WTC11 (cell line): ENCODE results near the gene IFNGR2. TPM values are rescaled to one million over a fixed set of nuclear protein-coding genes. Genes with fewer than 3 reads are reported as not detected.

Experiments used
- ATAC-seq: fragments of 200-7000 bp; cut with Tn5 transposase; 2 replicates; pipeline ENCODE4 v1.10.0; 2021; ENCODE audit warnings: mild to moderate bottlenecking, moderate library complexity
- CTCF ChIA-PET: fragments of 300-600 bp; sonication (Branson Sonifier 250); formaldehyde crosslinking; loops from one replicate; lab custom pipeline; 2021; ENCODE audit warnings: antibody characterized with exemption; lab: Charles Lee
- POLR2A ChIA-PET: fragments of 350-600 bp; sonication (Branson Sonifier 250); formaldehyde crosslinking; loops from one replicate; lab custom pipeline; 2021; ENCODE audit warnings: antibody characterized with exemption; lab: Charles Lee
- DNase-seq: peaks from one replicate; pipeline ENCODE4 v3.0.0; 2021; ENCODE audit warnings: low spot score
- H3K27ac Mint-ChIP-seq: 2 replicates; pipeline ENCODE4 v1.8.0; 2021; ENCODE audit warnings: mixed read lengths
- H3K27me3 Mint-ChIP-seq: 2 replicates; pipeline ENCODE4 v1.8.0; 2021; ENCODE audit warnings: low read depth, mild to moderate bottlenecking, moderate library complexity, mixed read lengths
- H3K36me3 Mint-ChIP-seq: 2 replicates; pipeline ENCODE4 v1.8.0; 2021; ENCODE audit warnings: mixed read lengths
- H3K4me1 Mint-ChIP-seq: 2 replicates; pipeline ENCODE4 v1.8.0; 2022; ENCODE audit warnings: mixed read lengths
- H3K4me3 Mint-ChIP-seq: 2 replicates; pipeline ENCODE4 v1.8.0; 2021; ENCODE audit warnings: mild to moderate bottlenecking, moderate library complexity, mixed read lengths
- H3K9me3 Mint-ChIP-seq: 2 replicates; pipeline ENCODE4 v1.8.0; 2021; ENCODE audit warnings: mixed read lengths
- FOXJ3 ChIP-seq: sonication (generic); formaldehyde crosslinking; IDR thresholded peaks from 2 replicates; pipeline ENCODE4 v1.9.0; 2021; ENCODE audit warnings: missing genetic modification reagents, mild to moderate bottlenecking, borderline replicate concordance
- FOXP4 ChIP-seq: sonication (generic); formaldehyde crosslinking; IDR thresholded peaks from 2 replicates; pipeline ENCODE4 v1.8.0; 2022; ENCODE audit warnings: mild to moderate bottlenecking, missing genetic modification reagents
- GABPB1 ChIP-seq: sonication (generic); formaldehyde crosslinking; IDR thresholded peaks from 2 replicates; pipeline ENCODE4 v1.8.1; 2023; ENCODE audit warnings: mild to moderate bottlenecking, missing genetic modification reagents
- GTF2I ChIP-seq: fragments of 250-450 bp; sonication (Bioruptor Pico); conservative IDR thresholded peaks from 2 replicates; pipeline ENCODE4 v1.4.0; 2021; ENCODE audit warnings: mild to moderate bottlenecking
- NFE2L1 ChIP-seq: sonication (generic); formaldehyde crosslinking; IDR thresholded peaks from 2 replicates; pipeline ENCODE4 v1.8.1; 2023; ENCODE audit warnings: missing genetic modification reagents
- PRRX2 ChIP-seq: fragments of 250-450 bp; sonication (Bioruptor Pico); IDR thresholded peaks from 2 replicates; pipeline ENCODE4 v1.8.0; 2021; ENCODE audit warnings: mild to moderate bottlenecking
- SMAD4 ChIP-seq: sonication (generic); formaldehyde crosslinking; IDR thresholded peaks from 2 replicates; pipeline ENCODE4 v1.8.0; 2022; ENCODE audit warnings: mild to moderate bottlenecking, missing genetic modification reagents
- ZNF121 ChIP-seq: sonication (generic); formaldehyde crosslinking; IDR thresholded peaks from 2 replicates; pipeline ENCODE4 v1.8.0; 2023; ENCODE audit warnings: missing genetic modification reagents
- ZNF219 ChIP-seq: sonication (generic); formaldehyde crosslinking; IDR thresholded peaks from 2 replicates; pipeline ENCODE4 v1.8.0; 2023; ENCODE audit warnings: missing genetic modification reagents, mild to moderate bottlenecking, borderline replicate concordance
- total RNA-seq: library from RNA; stranded (reverse); gene quantifications from 3 replicates; pipeline ENCODE4 v1.2.3, GENCODE V29; 2021
- TF ChIP-seq, protein P1 (sequence below): sonication (generic); formaldehyde crosslinking; IDR thresholded peaks from 2 replicates; pipeline ENCODE4 v1.8.1; 2023; ENCODE audit warnings: mild to moderate bottlenecking, missing genetic modification reagents, moderate library complexity
- TF ChIP-seq, protein P2 (sequence below): sonication (generic); formaldehyde crosslinking; conservative IDR thresholded peaks from 2 replicates; pipeline ENCODE4 v1.8.1; 2022; ENCODE audit warnings: mild to moderate bottlenecking, missing genetic modification reagents

IFNGR2 gene
- total RNA-seq, 1 experiment from 2014 or later, result 34.1 TPM

DNA sequence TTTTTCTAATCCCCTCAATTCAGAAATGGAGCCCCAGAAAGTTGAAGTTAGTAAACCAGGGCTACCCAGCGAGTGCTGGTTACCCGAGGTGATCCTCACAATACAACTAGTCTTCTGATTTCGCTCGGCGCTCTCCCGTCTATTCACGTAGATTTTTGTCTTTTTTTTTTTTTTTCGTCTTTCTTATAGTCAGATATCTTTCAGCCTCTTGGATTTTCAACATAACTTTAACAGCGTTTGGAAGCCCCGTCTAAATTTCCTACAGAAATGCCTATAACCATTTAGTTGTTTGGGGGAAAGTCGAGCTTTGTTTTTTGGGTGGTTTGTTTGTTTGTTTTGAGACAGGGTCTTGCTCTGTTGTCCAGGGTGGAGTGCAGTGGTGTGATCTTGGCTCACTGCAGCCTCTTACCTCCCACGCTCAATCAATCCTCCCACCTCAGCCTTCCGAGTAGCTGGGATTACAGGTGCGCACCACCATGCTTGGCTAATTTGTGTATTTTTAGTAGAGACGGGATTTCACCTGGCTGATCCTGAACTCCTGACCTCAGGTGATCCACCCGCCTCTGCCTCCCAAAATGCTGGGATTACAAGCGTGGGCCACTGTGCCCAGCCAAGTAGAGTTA lies 77.4 kb downstream of the IFNGR2 start:
- Mint-ChIP-seq H3K27me3 (peaks cover 8% of the 10 kb centered on the region), H3K27ac (peak overlapping the region; percentile 97), H3K4me1 (peaks cover 6% of the 10 kb centered on the region), H3K9me3 (no peaks in the 10 kb centered on the region), H3K36me3 (no peaks in the 10 kb centered on the region), H3K4me3 (peak overlapping the region; percentile 82)
- POLR2A ChIA-PET, result interaction anchor here (0.9 to 3.0 kb wide), 5 partner anchors 11 to 307 kb away, joined by 3 to 15 read pairs (median 4); partner anchors contain the start of gene DNAJC28
- no peak for TF ChIP-seq GABPB1 (CRISPR knock-in tag)
- TF ChIP-seq, protein P1, sequence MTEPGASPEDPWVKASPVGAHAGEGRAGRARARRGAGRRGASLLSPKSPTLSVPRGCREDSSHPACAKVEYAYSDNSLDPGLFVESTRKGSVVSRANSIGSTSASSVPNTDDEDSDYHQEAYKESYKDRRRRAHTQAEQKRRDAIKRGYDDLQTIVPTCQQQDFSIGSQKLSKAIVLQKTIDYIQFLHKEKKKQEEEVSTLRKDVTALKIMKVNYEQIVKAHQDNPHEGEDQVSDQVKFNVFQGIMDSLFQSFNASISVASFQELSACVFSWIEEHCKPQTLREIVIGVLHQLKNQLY (CRISPR knock-in tag), result no peak
- 0 out of 2 replicates have a peak, but pooled peaks have one; percentile 44 for TF ChIP-seq GTF2I (CRISPR knock-in tag)
- TF ChIP-seq ZNF121, result peak; percentile 96
- DNase-seq (no peak), ATAC-seq (no peak)
- CTCF ChIA-PET, result interaction anchor here (0.6 to 2.5 kb wide), 19 partner anchors 10 to 742 kb away, joined by 3 to 14 read pairs (median 3); partner anchors contain the start of genes DNAJC28 and GART

DNA sequence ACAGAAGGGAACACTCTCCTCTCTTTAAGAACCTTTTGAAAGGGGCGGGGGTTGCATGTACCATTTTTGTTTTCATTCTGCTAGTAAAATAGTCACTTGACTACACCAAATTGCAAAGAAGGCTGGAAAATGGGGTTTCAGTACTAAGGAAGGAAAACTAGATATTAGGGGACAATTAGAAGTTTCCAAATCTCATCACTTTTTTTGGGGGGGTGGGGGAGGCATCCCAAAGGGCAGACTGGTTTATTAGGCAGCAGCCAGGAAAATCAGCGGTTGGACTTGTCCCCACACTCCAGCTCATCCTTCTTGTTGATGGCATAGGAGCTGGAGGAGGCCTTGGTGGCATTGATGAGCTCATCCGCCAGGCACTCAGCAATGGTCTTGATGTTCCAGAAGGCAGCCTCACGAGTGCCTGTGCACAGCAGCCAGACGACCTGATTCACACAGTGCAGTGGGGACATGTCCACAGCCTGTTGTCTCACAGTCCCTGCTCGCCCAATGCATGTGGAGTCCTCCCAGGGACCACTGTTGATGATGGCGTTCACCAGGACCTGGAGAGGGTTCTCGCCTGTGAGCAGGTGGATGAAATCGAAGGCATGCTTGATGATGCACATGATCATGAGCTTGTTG lies 78.2 kb downstream of the IFNGR2 start:
- CTCF ChIA-PET, result interaction anchor here (1.2 to 2.5 kb wide), 3 partner anchors 10 to 120 kb away, joined by 4 to 6 read pairs (median 4); partner anchors contain the start of gene DNAJC28
- peaks cover 8% of the 10 kb centered on the region for H3K27me3 Mint-ChIP-seq
- POLR2A ChIA-PET, result interaction anchor here (3.0 kb wide), 1 partner anchor 10 kb away, joined by 15 read pairs; the partner anchor contains the start of gene DNAJC28
- ATAC-seq (no peak), DNase-seq (no peak)
- no peak overlapping the region for H3K27ac Mint-ChIP-seq
- H3K4me3 Mint-ChIP-seq, result peak overlapping the region; percentile 82
- peaks cover 6% of the 10 kb centered on the region for H3K4me1 Mint-ChIP-seq
- H3K9me3 Mint-ChIP-seq, result no peaks in the 10 kb centered on the region
- no peak for TF ChIP-seq GABPB1 (CRISPR knock-in tag)
- TF ChIP-seq, protein P2, sequence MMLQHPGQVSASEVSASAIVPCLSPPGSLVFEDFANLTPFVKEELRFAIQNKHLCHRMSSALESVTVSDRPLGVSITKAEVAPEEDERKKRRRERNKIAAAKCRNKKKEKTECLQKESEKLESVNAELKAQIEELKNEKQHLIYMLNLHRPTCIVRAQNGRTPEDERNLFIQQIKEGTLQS, result no peak
- no peak for TF ChIP-seq GTF2I (CRISPR knock-in tag)
- no peak for TF ChIP-seq SMAD4 (CRISPR knock-in tag)
- no peak for TF ChIP-seq ZNF219 (CRISPR knock-in tag)
- no peak for TF ChIP-seq FOXJ3 (CRISPR knock-in tag)
- no peak for TF ChIP-seq FOXP4
- TF ChIP-seq NFE2L1 (CRISPR knock-in tag), result no peak
- no peak for TF ChIP-seq PRRX2
- TF ChIP-seq ZNF121, result no peak
- no peaks in the 10 kb centered on the region for H3K36me3 Mint-ChIP-seq

Other genes starting within 250 kb of the IFNGR2 start
- gene IFNAR2, start 173.5 kb upstream of the IFNGR2 start, total RNA-seq, result 13.3 to 19.1 TPM (median 16.4 TPM) in 3 replicates
- gene IL10RB, start 137.0 kb upstream of the IFNGR2 start, total RNA-seq, result 3.7 to 5.1 TPM (median 4.1 TPM) in 3 replicates
- gene IFNAR1, start 78.4 kb upstream of the IFNGR2 start, total RNA-seq, result 12.2 to 14.6 TPM (median 13.2 TPM) in 3 replicates
- gene TMEM50B, start 76.6 kb downstream of the IFNGR2 start, total RNA-seq, result 21.0 to 26.0 TPM (median 25.4 TPM) in 3 replicates
- gene DNAJC28, start 88.3 kb downstream of the IFNGR2 start, total RNA-seq, result 2.6 to 4.0 TPM (median 3.5 TPM) in 3 replicates
- gene GART, start 138.7 kb downstream of the IFNGR2 start, total RNA-seq, result 173 to 223 TPM (median 177 TPM) in 3 replicates
- 259 to 309 TPM (median 274 TPM) in 3 replicates for gene SON, start 139.6 kb downstream of the IFNGR2 start, total RNA-seq
- 27.5 to 32.2 TPM (median 29.6 TPM) in 3 replicates for gene DONSON, start 185.3 kb downstream of the IFNGR2 start, total RNA-seq
- gene CRYZL1, start 238.3 kb downstream of the IFNGR2 start, total RNA-seq, result 21.9 to 31.8 TPM (median 24.7 TPM) in 3 replicates
- gene ITSN1, start 239.1 kb downstream of the IFNGR2 start, total RNA-seq, result 66.0 to 79.4 TPM (median 69.6 TPM) in 3 replicates